OCI-LY7 (cell line): ENCODE measurements around the gene AMFR. TPM values are rescaled to one million over a fixed set of nuclear protein-coding genes. Genes with fewer than 3 reads are reported as not detected.

Experiments
- BruUV-seq: library from RNA; stranded (reverse); fragments of 400-500 nt; replicated peaks from 2 replicates; lab custom pipeline; 2021; lab: Mats Ljungman, UMichigan
- CTCF ChIA-PET: fragments of 300-600 bp; sonication (Branson Sonifier 250); formaldehyde crosslinking; loops from one replicate; lab custom pipeline; 2022; ENCODE audit warnings: antibody characterized with exemption; ENCODE audit not compliant: unreplicated experiment; lab: Charles Lee
- POLR2A ChIA-PET: fragments of 300-600 bp; sonication (Branson Sonifier 250); formaldehyde crosslinking; loops from one replicate; lab custom pipeline; 2022; ENCODE audit warnings: antibody characterized with exemption; lab: Charles Lee
- DNase-seq: peaks from one replicate; pipeline ENCODE4 v3.0.0-alpha.2; 2015; ENCODE audit warnings: low spot score
- H2AFZ ChIP-seq: fragments of 200-600 bp; sonication (generic), shearing (Covaris generic); 2 replicates; pipeline ENCODE4 v1.6.1; 2014; ENCODE audit warnings: mild to moderate bottlenecking, antibody characterized with exemption, low read length, moderate library complexity
- H3K27ac ChIP-seq: fragments of 200-600 bp; sonication (generic); 2 replicates; pipeline ENCODE4 v1.5.1; 2014; ENCODE audit warnings: mixed run types, low read depth, mild to moderate bottlenecking, moderate library complexity, low read length, inconsistent platforms; ENCODE audit not compliant: poor library complexity, severe bottlenecking
- H3K36me3 ChIP-seq: fragments of 200-600 bp; sonication (generic); 2 replicates; pipeline ENCODE4 v1.6.1; 2014; ENCODE audit warnings: mild to moderate bottlenecking, antibody characterized with exemption, low read length, moderate library complexity, mixed read lengths; ENCODE audit not compliant: insufficient read depth
- H3K4me1 ChIP-seq: fragments of 200-600 bp; sonication (generic); 2 replicates; pipeline ENCODE4 v1.5.1; 2014; ENCODE audit warnings: mild to moderate bottlenecking, low read length; ENCODE audit not compliant: insufficient read depth, poor library complexity, severe bottlenecking
- H3K4me2 ChIP-seq: fragments of 200-600 bp; sonication (generic); 2 replicates; pipeline ENCODE4 v1.6.1; 2014; ENCODE audit warnings: mild to moderate bottlenecking, low read length
- H3K4me3 ChIP-seq: fragments of 200-600 bp; sonication (generic); 2 replicates; pipeline ENCODE4 v1.5.1; 2014; ENCODE audit warnings: mild to moderate bottlenecking, low read depth, low read length; ENCODE audit not compliant: poor library complexity, severe bottlenecking
- H3K79me2 ChIP-seq: fragments of 200-600 bp; sonication (generic); 2 replicates; pipeline ENCODE4 v1.6.1; 2016; ENCODE audit warnings: low read depth, mild to moderate bottlenecking, low read length, moderate library complexity, mixed read lengths; ENCODE audit not compliant: insufficient read depth
- H3K9me2 ChIP-seq: fragments of 200-600 bp; sonication (generic); 2 replicates; pipeline ENCODE4 v1.6.1; 2016; ENCODE audit warnings: mild to moderate bottlenecking, low read length, mixed read lengths; ENCODE audit not compliant: insufficient read depth
- H3K9me3 ChIP-seq: fragments of 200-600 bp; sonication (generic); 2 replicates; pipeline ENCODE4 v1.6.1; 2014; ENCODE audit warnings: mild to moderate bottlenecking, mixed run types, low read length, mixed read lengths
- H4K20me1 ChIP-seq: fragments of 200-600 bp; sonication (generic); 2 replicates; pipeline ENCODE4 v1.6.1; 2014; ENCODE audit warnings: mild to moderate bottlenecking, antibody characterized with exemption, low read length, moderate library complexity, mixed read lengths; ENCODE audit not compliant: insufficient read depth
- CTCF ChIP-seq: fragments of 200-600 bp; sonication (generic); conservative IDR thresholded peaks from 2 replicates; pipeline ENCODE4 v1.5.1; 2014; ENCODE audit warnings: mild to moderate bottlenecking, antibody characterized with exemption, low read length, moderate library complexity, mixed read lengths
- EZH2phosphoT487 ChIP-seq: fragments of 200-600 bp; sonication (generic); IDR thresholded peaks from 2 replicates; pipeline ENCODE4 v1.6.1; 2018; ENCODE audit warnings: low read depth, borderline replicate concordance, mild to moderate bottlenecking, mixed run types, antibody characterized with exemption, low read length, moderate library complexity, mixed read lengths
- intact Hi-C: fragments of 100-400 bp; cut with micrococcal nuclease; formaldehyde crosslinking; loops from one replicate; pipeline ENCODE4 v1.10.0; 2022; ENCODE audit not compliant: unreplicated experiment
- total RNA-seq, 2 experiments: library from RNA; depleted of rRNA in 1 of 2; stranded (reverse); fragments of >200 nt in 1 of 2; shearing (Covaris generic) in 1 of 2; gene quantifications; 2 replicates each; pipeline ENCODE4 v1.2.3, GENCODE V29; 2014 to 2022

AMFR gene
- total RNA-seq, 2 experiments from 2014 or later = 87.7 to 101 TPM

DNA sequence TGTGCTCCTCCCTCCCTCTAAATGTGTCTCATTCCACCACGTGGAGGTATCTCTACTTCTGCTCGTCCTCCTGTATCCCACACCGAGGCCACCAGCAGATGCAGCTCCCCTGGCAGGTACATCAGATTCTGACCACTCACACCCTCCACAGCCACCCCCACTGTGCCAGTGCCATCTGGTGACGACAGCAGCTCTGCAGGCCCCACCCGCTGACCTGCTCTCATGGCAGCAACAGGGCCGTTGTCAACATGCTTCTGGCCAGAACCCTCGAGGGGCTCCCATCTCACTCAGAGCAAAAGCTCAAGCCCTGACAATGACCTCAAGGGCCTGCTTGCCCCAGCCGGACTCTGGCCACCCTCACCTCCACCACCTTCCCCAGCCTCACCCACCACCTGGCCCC lies 93.4 kb downstream of the AMFR start:
- no peaks in the 10 kb centered on the region for H3K9me3 ChIP-seq
- no peaks in the 10 kb centered on the region for H4K20me1 ChIP-seq
- H3K4me3 ChIP-seq = no peak overlapping the region
- DNase-seq = no peak
- H3K9me2 ChIP-seq = no peaks in the 10 kb centered on the region
- ChIA-PET CTCF (interaction anchor here (0.6 kb wide), 1 partner anchor 25 kb away, joined by 3 read pairs; no protein-coding TSS in a partner anchor), POLR2A (no interaction called here)
- H3K4me1 ChIP-seq = peaks cover 8% of the 10 kb centered on the region
- H3K36me3 ChIP-seq = no peaks in the 10 kb centered on the region
- no peak for TF ChIP-seq CTCF
- no peak for TF ChIP-seq EZH2phosphoT487
- no peak overlapping the region for H2AFZ ChIP-seq
- intact Hi-C loops = no loop called here
- no peak overlapping the region for H3K27ac ChIP-seq
- BruUV-seq = no TSS peak
- no peaks in the 10 kb centered on the region for H3K79me2 ChIP-seq
- no peak overlapping the region for H3K4me2 ChIP-seq

DNA sequence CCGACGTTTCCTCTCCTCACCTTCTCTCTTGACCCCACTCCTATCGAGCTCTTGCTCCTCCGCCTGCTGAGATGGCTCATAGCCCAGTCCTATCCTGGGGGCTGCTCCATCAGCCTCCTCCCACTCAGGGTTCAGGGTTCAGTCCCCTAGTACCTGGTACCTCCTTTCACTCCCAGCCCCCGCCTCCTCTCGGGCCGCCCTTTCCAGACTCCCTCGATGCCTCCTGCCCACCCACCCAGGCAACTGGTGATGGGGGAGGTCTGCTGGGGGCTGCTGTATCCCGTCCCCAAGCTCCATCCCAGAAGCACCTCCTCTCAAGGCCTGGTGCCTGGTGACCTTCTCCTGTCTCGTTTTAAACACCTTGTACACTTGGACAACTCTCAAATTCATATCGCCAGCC lies 93.9 kb downstream of the AMFR start:
- H3K9me3 ChIP-seq = no peaks in the 10 kb centered on the region
- H3K36me3 ChIP-seq = no peaks in the 10 kb centered on the region
- CTCF ChIA-PET = interaction anchor here (0.6 kb wide), 1 partner anchor 25 kb away, joined by 3 read pairs; no protein-coding TSS in a partner anchor
- intact Hi-C loops = no loop called here
- no peak overlapping the region for H2AFZ ChIP-seq
- peaks cover 8% of the 10 kb centered on the region for H3K4me1 ChIP-seq
- no peaks in the 10 kb centered on the region for H4K20me1 ChIP-seq
- no peak overlapping the region for H3K27ac ChIP-seq
- H3K4me3 ChIP-seq = no peak overlapping the region
- DNase-seq = no peak
- TF ChIP-seq CTCF (no peak), EZH2phosphoT487 (no peak)
- H3K9me2 ChIP-seq = no peaks in the 10 kb centered on the region
- no peaks in the 10 kb centered on the region for H3K79me2 ChIP-seq
- POLR2A ChIA-PET = interaction anchor here (1.6 kb wide), 1 partner anchor 12 kb away, joined by 3 read pairs; no protein-coding TSS in a partner anchor
- BruUV-seq = no TSS peak
- no peak overlapping the region for H3K4me2 ChIP-seq

DNA sequence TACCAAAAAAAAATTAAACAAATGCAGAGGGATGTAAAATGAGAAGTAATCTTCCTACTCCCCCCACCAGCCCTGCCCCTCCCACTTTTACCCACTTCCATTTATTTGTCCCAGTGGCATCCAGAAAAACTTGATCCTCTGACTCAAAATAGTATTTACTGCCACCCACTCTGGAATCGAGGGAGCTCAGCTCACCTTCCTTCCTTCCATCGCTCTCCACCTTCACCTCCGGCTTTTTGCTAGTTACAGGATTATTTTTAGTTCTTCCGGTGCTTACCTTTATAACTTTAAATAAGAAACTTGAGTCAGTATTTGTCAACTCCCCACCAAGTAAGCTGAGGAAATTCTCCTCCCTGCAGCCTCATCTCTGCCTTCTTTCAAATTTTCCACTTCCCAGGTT lies 94.9 kb downstream of the AMFR start:
- no peak overlapping the region for H3K27ac ChIP-seq
- H3K36me3 ChIP-seq = no peaks in the 10 kb centered on the region
- peak overlapping the region; percentile 37; the same call in 1 of the 2 replicates for H2AFZ ChIP-seq
- POLR2A ChIA-PET = interaction anchor here (1.5 to 1.6 kb wide), 2 partner anchors 8 to 11 kb away, joined by 3 to 4 read pairs; no protein-coding TSS in a partner anchor
- CTCF ChIA-PET = no interaction called here
- DNase-seq = no peak
- intact Hi-C loops = no loop called here
- peaks cover 8% of the 10 kb centered on the region for H3K4me1 ChIP-seq
- H3K9me3 ChIP-seq = no peaks in the 10 kb centered on the region
- TF ChIP-seq EZH2phosphoT487 (no peak), CTCF (no peak)
- no peaks in the 10 kb centered on the region for H3K9me2 ChIP-seq
- peak overlapping the region; percentile 20; the same call in 1 of the 2 replicates for H3K4me2 ChIP-seq
- no peaks in the 10 kb centered on the region for H4K20me1 ChIP-seq
- BruUV-seq = no TSS peak
- no peak overlapping the region for H3K4me3 ChIP-seq
- H3K79me2 ChIP-seq = no peaks in the 10 kb centered on the region
